ENCODE data around the gene EIF2S3. TPM values are rescaled to one million over a fixed set of nuclear protein-coding genes. Genes with fewer than 3 reads are reported as not detected.
"Not testable (repeated sequence)": the region's sequence is repeated elsewhere in the genome, so short reads cannot be mapped to it uniquely, and the experiment has no call there.

The EIF2S3 gene
- total and polyA plus RNA-seq, 10 of the 15 experiments (the other 5 are each of a cell fraction or from before 2014, with no cell fraction given), result 115 to 385 (median 201) TPM

DNA sequence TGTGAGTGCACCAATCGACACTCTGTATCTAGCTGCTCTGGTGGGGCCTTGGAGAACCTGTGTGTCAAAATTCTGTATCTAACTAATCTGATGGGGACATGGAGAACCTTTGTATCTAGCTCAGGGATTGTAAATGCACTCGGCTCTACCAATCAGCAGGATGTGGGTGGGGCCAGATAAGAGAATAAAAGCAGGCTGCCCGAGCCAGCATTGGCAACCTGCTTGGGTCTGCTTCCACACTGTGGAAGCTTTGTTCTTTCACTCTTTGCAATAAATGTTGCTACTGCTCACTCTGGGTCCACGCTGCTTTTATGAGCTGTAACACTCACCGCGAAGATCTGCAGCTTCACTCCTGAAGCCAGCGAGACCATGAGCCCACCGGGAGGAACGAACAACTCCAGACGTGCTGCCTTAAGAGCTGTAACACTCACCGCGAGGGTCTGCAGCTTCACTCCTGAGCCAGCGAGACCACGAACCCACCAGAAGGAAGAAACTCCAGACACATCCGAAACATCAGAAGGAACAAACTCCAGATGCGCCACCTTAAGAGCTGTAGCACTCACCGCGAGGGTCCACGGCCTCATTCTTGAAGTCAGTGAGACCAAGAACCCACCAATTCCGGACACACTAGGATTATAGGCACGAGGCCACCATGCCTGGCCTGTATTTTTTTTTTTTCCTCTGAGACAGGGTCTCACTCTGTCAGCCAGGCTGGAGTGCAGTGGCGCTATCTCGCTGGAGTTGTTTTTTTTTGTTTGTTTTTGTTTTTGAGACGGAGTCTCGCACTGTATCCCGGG lies 4.0 kb upstream of the EIF2S3 start:
- FAIRE-seq; H3K4me3 ChIP-seq; H3K79me2 ChIP-seq (ENCODE audit: control insufficient read depth, insufficient read depth, low read length); DNase-seq (ENCODE audit: low read depth, low spot score); H3K27ac ChIP-seq (ENCODE audit: control insufficient read depth, insufficient read depth); H3K4me1 ChIP-seq (ENCODE audit: control insufficient read depth, insufficient read depth, low read length); H4K20me1 ChIP-seq (ENCODE audit: control insufficient read depth, insufficient read depth); in situ Hi-C loops (cut with MboI); H3K27me3 ChIP-seq (replicated peaks in 1 of 2; ENCODE audit: control insufficient read depth in 2 of 2, insufficient read depth in 2 of 2, low read length in 1 of 2); ATAC-seq; H3K9me3 ChIP-seq (replicated peaks; ENCODE audit: control insufficient read depth, insufficient read depth, low read length); H3K4me2 ChIP-seq (ENCODE audit: control insufficient read depth, insufficient read depth); BruUV-seq (replicated peaks); POLR2A ChIA-PET; H2AFZ ChIP-seq (ENCODE audit: control insufficient read depth, low read depth, low read length); H3K36me3 ChIP-seq (ENCODE audit: control insufficient read depth in 2 of 2, insufficient read depth in 2 of 2, low read length in 1 of 2); SMC1A ChIA-PET (ENCODE audit: uncharacterized antibody, unreplicated experiment); H3K9ac ChIP-seq (ENCODE audit: control insufficient read depth, insufficient read depth, low read length): not testable (repeated sequence)
- ChIA-PET CTCF (interaction anchor here (0.9 kb wide), 1 partner anchor 149 kb away, joined by 3 read pairs; no protein-coding TSS in a partner anchor), RAD21 (ENCODE audit: unreplicated experiment) (interaction anchor here (0.6 kb wide), 1 partner anchor 24 kb away, joined by 3 read pairs; the partner anchor contains the start of gene KLHL15)
- intact Hi-C loops (cut with micrococcal nuclease; ENCODE audit: unreplicated experiment), result loop anchor here (10.0 kb wide), 1 partner anchor 266 kb away; the partner anchor contains the start of gene SAT1
- WGBS (ENCODE audit: insufficient coverage, insufficient replicate concordance, low lambda C conversion rate, missing lambda C conversion rate), result 79% methylated on average over 26 of the region's 26 CpGs

DNA sequence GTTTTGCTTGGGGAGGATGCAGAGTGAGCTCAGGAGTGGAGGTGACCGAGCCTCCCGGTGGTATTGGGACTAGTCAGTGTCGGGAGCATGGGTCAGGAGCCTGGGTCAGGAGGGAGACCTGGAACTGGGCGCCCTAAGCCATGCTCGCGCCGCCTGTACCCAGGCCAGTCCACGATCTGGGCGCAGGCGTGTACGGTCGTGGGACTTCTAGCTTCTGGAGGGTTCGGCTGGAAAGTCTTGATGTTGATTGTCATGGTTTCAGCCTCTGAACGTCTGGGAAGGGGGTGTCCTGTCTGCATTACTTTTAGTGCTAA lies 244 bp downstream of the EIF2S3 start:
- ChIA-PET POLR2A (interaction anchor here (0.7 to 2.7 kb wide), 5 partner anchors 28 to 147 kb away, joined by 3 to 31 read pairs (median 6); partner anchors contain the start of genes APOO, CXorf58 and KLHL15), CTCF (interaction anchor here (0.6 to 4.0 kb wide), 20 partner anchors 9 to 355 kb away, joined by 3 to 39 read pairs (median 6); partner anchors contain the start of genes APOO, CXorf58, KLHL15 and SAT1), SMC1A (ENCODE audit: uncharacterized antibody, unreplicated experiment) (interaction anchor here (0.8 to 3.3 kb wide), 8 partner anchors 19 to 188 kb away, joined by 4 to 37 read pairs (median 12); partner anchors contain the start of genes APOO, CXorf58 and KLHL15), RAD21 (ENCODE audit: unreplicated experiment) (interaction anchor here (0.6 to 3.7 kb wide), 9 partner anchors 11 to 272 kb away, joined by 3 to 44 read pairs (median 22); partner anchors contain the start of genes APOO, CXorf58, KLHL15 and SAT1)
- Histone ChIP-seq H3K9me3 (replicated peaks; ENCODE audit: control insufficient read depth, insufficient read depth, low read length) (no peaks in the 10 kb centered on the region), H2AFZ (ENCODE audit: control insufficient read depth, low read depth, low read length) (peak overlapping the region; percentile 99), H4K20me1 (ENCODE audit: control insufficient read depth, insufficient read depth) (no peaks in the 10 kb centered on the region), H3K4me2 (ENCODE audit: control insufficient read depth, insufficient read depth) (no peak overlapping the region; the same call in 1 of the 2 replicates), H3K4me3 (no peak overlapping the region), H3K4me1 (ENCODE audit: control insufficient read depth, insufficient read depth, low read length) (no peaks in the 10 kb centered on the region), H3K36me3 (ENCODE audit: control insufficient read depth in 2 of 2, insufficient read depth in 2 of 2, low read length in 1 of 2) (peaks cover 0 to 6% of the 10 kb centered on the region in 2 experiments; a peak in 2 of 4 replicates), H3K27ac (ENCODE audit: control insufficient read depth, insufficient read depth) (peak overlapping the region; percentile 97), H3K27me3 (replicated peaks in 1 of 2; ENCODE audit: control insufficient read depth in 2 of 2, insufficient read depth in 2 of 2, low read length in 1 of 2) (no peaks in the 10 kb centered on the region), H3K79me2 (ENCODE audit: control insufficient read depth, insufficient read depth, low read length) (peaks cover 15% of the 10 kb centered on the region), H3K9ac (ENCODE audit: control insufficient read depth, insufficient read depth, low read length) (no peak overlapping the region)
- ATAC-seq (peak; percentile 45), FAIRE-seq (no peak), DNase-seq (ENCODE audit: low read depth, low spot score) (no peak)
- WGBS (ENCODE audit: insufficient coverage, insufficient replicate concordance, low lambda C conversion rate, missing lambda C conversion rate), result 2% methylated on average over 14 of the region's 14 CpGs
- intact Hi-C loops (cut with micrococcal nuclease; ENCODE audit: unreplicated experiment), result loop anchor here (10.0 kb wide), 1 partner anchor 270 kb away; the partner anchor contains the start of gene SAT1
- in situ Hi-C loops (cut with MboI), result no loop called here
- no peak for TF ChIP-seq EED (IDR thresholded peaks at IDR 0.05; ENCODE audit: low read depth)
- peak; percentile 3; the same call in 1 of the 2 replicates for TF ChIP-seq POLR2AphosphoS5 (IDR thresholded peaks at IDR 0.05; ENCODE audit: low read length)
- TF ChIP-seq, protein P1, sequence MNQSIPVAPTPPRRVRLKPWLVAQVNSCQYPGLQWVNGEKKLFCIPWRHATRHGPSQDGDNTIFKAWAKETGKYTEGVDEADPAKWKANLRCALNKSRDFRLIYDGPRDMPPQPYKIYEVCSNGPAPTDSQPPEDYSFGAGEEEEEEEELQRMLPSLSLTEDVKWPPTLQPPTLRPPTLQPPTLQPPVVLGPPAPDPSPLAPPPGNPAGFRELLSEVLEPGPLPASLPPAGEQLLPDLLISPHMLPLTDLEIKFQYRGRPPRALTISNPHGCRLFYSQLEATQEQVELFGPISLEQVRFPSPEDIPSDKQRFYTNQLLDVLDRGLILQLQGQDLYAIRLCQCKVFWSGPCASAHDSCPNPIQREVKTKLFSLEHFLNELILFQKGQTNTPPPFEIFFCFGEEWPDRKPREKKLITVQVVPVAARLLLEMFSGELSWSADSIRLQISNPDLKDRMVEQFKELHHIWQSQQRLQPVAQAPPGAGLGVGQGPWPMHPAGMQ (IDR thresholded peaks at IDR 0.05; ENCODE audit: borderline replicate concordance), result no peak
- TF ChIP-seq SMAD1 (IDR thresholded peaks at IDR 0.05; ENCODE audit: low read depth, partially characterized antibody), result peak; percentile 61
- TSS peak; percentile 81 for BruUV-seq (replicated peaks)
